ENCODE results near the gene EIF4A2. TPM values are rescaled to one million over a fixed set of nuclear protein-coding genes. Genes with fewer than 3 reads are reported as not detected.

Gene EIF4A2
- total RNA-seq, 2 experiments from 2014 or later: 477 to 501 TPM

DNA sequence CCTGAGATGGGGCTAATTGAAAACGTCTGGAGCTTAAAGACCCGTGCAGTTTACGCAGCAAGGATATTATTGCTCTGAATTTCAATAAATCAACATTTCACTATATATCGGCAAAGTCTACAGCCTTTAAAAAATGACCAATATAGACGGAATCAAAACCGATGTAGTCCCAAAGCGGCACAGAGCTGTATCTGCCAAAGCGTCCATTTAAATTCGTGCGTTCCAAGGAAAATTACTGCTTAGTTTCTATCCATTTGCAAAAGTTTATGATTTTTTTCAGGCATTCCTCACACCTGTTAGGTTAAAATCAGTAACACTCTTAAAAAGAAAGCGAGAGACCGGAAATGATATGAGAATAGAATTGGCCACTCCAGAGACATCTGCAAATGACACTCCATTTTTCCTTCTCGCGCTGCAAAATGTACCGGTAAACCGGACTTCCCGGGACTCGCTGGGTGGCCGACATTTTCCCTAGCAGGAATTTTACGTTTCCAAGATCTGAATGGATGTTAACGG is 777 bp upstream of the EIF4A2 start:
- ChIA-PET POLR2A (interaction anchor here (0.7 to 4.6 kb wide), 10 partner anchors 10 to 846 kb away, joined by 3 to 75 read pairs (median 14); partner anchors contain the start of genes DNAJB11, RFC4 and TRA2B), CTCF (interaction anchor here (0.8 to 2.2 kb wide), 4 partner anchors 10 to 215 kb away, joined by 3 to 8 read pairs (median 4); partner anchors contain the start of gene TBCCD1)

DNA sequence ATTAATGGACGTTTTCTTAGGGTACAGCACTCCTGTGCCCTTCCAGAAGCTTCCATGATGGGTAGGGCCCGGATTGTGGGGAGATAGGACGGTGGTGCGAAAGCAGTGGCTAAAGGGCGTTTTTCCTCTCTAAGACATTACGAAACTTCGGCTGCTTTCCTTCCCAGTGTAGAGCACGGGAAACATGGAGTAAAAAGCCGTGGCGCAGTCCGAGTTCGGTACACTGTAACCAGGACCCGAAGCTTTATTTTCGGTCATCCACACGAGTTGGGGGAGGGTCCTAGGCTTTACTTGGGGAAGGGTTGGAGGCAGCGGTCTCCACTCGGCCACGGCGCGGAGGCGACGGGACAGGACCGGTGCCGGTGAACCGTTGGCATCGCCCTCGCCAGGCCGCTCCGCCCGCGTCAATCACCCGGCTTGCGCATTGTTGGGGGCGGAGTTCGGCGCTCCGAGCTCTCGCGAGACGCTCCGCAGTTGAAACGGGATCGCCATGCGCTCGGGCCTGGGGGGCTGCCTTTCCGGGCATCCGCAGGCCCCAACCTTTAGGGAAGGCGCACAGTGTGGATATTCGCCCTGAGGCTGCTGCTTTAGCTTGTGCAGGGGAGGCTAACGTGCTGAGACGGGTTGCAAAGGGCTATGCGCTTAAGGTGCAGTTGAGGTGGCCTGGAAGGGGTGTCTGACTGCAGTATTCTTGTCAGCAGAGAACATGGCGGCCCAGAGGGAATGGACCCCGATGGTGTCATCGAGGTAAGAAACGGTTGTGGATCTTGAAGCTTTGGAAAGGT is 546 bp downstream of the EIF4A2 start:
- POLR2A ChIA-PET: interaction anchor here (0.6 to 4.6 kb wide), 15 partner anchors 9 to 958 kb away, joined by 3 to 75 read pairs (median 5); partner anchors contain the start of genes DNAJB11, RFC4 and TRA2B
- CTCF ChIA-PET: interaction anchor here (0.8 to 2.2 kb wide), 6 partner anchors 9 to 848 kb away, joined by 3 to 8 read pairs (median 4); partner anchors contain the start of gene TBCCD1

DNA sequence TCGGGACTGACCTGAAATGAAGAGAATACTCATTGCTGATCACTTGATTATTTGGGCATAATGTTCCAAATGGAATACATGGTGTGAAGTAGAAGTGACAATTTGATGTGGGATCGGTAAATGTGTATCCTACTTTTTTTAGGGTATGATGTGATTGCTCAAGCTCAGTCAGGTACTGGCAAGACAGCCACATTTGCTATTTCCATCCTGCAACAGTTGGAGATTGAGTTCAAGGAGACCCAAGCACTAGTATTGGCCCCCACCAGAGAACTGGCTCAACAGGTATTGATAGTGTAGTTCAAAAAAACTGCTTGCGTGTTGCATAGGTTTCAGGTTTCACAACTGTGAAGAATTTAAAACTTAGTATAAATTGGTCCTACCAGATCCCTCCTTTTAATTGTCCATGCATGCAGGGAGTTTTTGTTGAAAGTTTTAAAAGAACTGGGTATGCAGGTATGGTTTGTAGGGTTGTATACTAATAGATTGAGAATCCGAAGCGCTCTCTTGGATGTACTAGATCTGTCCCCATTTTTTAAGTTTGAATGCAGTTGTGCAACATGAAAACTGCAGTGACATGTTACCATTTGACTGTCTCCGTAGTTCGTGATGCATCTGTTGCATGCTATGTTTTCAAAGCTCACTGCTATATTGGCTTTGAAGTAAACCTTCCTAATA is 1.6 kb downstream of the EIF4A2 start:
- POLR2A ChIA-PET: interaction anchor here (0.9 to 4.6 kb wide), 9 partner anchors 8 to 851 kb away, joined by 3 to 75 read pairs (median 12); partner anchors contain the start of genes DNAJB11, RFC4 and TRA2B
- CTCF ChIA-PET: interaction anchor here (0.9 to 2.2 kb wide), 4 partner anchors 13 to 170 kb away, joined by 3 to 8 read pairs (median 4); no protein-coding TSS in a partner anchor

- ChIA-PET CTCF (interaction anchor here (0.9 to 1.2 kb wide), 2 partner anchors 36 to 171 kb away, joined by 3 to 4 read pairs; no protein-coding TSS in a partner anchor), POLR2A (interaction anchor here (0.5 to 4.6 kb wide), 5 partner anchors 14 to 849 kb away, joined by 3 to 75 read pairs (median 4); partner anchors contain the start of genes DNAJB11 and TRA2B)
Measured at GRCh38 chr3:186785495-186786018, 2.2 kb downstream of the EIF4A2 start.

- CTCF ChIA-PET: no interaction called here
Measured at GRCh38 chr3:186786922-186787321, 3.5 kb downstream of the EIF4A2 start.

DNA sequence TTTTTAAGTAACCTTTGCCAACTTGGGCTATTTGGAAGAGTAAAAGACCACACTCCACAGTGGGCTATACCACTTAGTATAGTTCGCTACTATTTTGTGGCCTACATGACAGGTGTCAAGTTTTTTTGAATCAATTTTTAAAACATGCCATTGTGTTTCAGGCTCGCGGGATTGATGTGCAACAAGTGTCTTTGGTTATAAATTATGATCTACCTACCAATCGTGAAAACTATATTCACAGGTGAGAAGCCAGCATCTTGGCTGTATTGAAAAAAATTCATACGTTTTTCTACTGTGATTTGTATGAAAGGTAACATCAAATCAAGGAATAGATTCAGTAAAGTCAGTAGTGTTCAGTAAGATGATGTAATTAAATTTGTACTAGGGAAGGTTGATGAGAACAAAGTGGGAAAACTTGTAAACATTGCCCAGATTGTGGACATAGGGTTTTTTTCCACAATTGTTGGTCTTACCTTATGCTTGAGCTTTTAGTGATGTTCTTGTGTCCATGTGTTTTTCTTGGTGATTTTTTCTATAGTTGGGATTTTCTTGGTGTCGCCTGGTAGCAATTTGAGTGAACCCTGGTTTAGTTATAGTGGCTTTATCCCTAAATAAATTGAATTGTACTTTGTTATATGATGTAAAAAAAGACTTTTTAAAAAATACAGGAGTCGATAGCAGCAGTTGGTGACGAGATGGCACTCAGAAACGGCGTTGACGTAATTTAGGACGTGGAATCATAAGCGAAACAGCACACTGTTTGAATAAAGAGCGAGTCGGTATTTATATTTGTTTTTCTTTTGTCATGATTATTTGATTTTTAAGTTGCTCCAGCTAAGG is 4.5 kb downstream of the EIF4A2 start:
- ChIA-PET POLR2A (interaction anchor here (1.4 to 1.9 kb wide), 4 partner anchors 10 to 855 kb away, joined by 4 to 5 read pairs (median 4); partner anchors contain the start of gene DNAJB11), CTCF (interaction anchor here (1.1 kb wide), 1 partner anchor 17 kb away, joined by 3 read pairs; no protein-coding TSS in a partner anchor)

More at GRCh38 chr3:186786922-186787321, 3.5 kb downstream of the EIF4A2 start:
- POLR2A ChIA-PET: interaction anchor here (1.9 kb wide), 1 partner anchor 14 kb away, joined by 5 read pairs; no protein-coding TSS in a partner anchor

GRCh38 chr3:186788482-186789370 is 5.3 kb downstream of the EIF4A2 start:
- CTCF ChIA-PET: interaction anchor here (1.1 kb wide), 1 partner anchor 16 kb away, joined by 3 read pairs; no protein-coding TSS in a partner anchor
- POLR2A ChIA-PET: interaction anchor here (1.4 to 1.9 kb wide), 5 partner anchors 10 to 856 kb away, joined by 3 to 5 read pairs (median 4); partner anchors contain the start of genes DNAJB11 and TBCCD1

GRCh38 chr3:186789554-186790260 is 6.3 kb downstream of the EIF4A2 start:
- ChIA-PET CTCF (no interaction called here), POLR2A (interaction anchor here (0.7 to 1.9 kb wide), 7 partner anchors 9 to 222 kb away, joined by 3 to 7 read pairs (median 4); partner anchors contain the start of genes RFC4 and TBCCD1)

DNA sequence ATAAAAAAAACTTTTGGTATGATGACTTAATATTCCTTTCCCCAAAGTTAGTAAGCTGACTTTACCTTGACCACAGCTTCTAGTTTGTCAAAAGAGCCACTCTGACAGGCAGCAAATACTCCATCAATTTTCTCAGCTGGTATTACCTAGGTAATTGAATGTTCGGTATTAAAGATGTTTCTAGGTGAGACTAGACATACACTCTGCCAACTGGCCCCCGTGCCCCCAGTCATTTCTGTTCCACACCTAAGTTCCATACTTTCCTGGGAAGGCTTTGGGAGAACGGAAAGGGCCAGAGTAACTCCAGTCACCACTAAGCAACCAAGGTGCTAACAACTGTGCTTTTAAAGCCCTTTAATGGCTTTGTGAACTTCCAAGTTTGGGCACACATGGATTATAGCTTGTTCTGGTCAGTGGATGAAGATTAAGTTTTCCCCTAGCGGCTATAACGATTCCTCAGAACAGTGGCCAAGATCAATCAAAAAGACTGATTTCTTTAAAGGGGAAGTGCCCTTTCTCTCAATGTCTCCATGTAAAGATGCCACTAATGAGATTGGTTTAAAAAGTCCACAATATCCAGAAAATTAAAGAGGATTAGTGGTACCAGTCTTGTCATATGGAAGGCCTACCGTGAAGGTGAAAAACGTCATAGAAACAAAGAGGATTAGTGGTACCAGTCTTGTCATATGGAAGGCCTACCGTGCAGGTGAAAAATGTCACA is 7.0 kb downstream of the EIF4A2 start:
- ChIA-PET POLR2A (interaction anchor here (0.7 to 1.5 kb wide), 6 partner anchors 10 to 223 kb away, joined by 3 to 7 read pairs (median 4); partner anchors contain the start of genes RFC4 and TBCCD1), CTCF (no interaction called here)

DNA sequence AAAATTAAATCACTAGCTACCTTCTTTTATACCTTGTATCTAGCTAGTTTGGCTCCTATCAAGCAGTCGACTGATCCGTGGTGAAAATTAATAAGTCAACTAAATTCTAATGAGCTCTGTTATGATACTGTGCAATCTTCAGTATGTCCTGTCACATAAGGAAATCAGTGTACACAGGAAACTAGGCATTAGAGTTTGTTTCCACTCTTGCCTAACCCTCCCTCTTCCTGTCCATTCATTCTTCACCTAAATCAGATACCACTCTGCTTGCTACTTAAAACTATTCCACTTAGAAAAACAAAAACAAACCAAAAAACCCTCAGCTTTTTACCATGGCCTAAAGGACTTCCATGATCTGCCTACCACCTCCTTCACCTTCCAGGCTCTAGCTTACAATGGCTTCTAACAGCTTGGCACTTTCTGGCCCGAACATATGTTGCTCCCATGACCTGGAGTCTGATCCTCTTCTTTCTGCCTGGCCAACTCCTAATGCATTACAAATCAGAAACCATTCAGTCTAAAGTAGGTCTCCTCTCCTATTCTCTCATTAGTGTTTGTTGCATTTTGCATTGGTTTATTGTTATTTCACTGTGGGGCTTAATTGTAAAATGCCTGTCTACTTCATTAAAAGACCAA is 15.0 kb downstream of the EIF4A2 start:
- ChIA-PET CTCF (interaction anchor here (1.7 kb wide), 1 partner anchor 23 kb away, joined by 5 read pairs; no protein-coding TSS in a partner anchor), POLR2A (interaction anchor here (1.2 kb wide), 2 partner anchors 10 to 15 kb away, joined by 5 read pairs; partner anchors contain the start of gene EIF4A2)

DNA sequence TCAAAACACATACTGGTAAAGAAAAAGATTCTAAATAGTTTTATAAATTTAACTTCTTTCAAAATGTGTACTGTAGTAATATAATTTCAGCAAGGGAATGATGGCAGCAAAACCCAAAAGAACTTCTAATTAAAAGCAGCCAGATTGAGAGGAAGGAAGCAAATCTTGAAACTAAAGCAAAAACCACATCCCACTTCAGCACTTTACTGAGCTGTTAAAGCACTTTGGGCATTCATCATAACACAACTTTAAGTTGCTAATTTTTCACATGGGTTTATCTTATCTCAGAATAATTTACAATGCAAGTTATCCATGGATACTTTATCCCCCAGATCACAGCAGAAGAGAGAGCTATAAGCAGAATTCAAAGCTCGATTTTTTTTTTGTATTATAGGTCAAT is 16.9 kb downstream of the EIF4A2 start:
- CTCF ChIA-PET: no interaction called here
- POLR2A ChIA-PET: interaction anchor here (0.8 kb wide), 1 partner anchor 10 kb away, joined by 3 read pairs; no protein-coding TSS in a partner anchor

- ChIA-PET POLR2A (interaction anchor here (0.5 to 1.0 kb wide), 2 partner anchors 10 to 12 kb away, joined by 4 to 5 read pairs; no protein-coding TSS in a partner anchor), CTCF (no interaction called here)
Measured at GRCh38 chr3:186802701-186803100, 19.3 kb downstream of the EIF4A2 start.

GRCh38 chr3:186803447-186803846 is 20.1 kb downstream of the EIF4A2 start:
- POLR2A ChIA-PET: interaction anchor here (0.5 to 1.0 kb wide), 2 partner anchors 10 to 12 kb away, joined by 4 to 5 read pairs; no protein-coding TSS in a partner anchor
- CTCF ChIA-PET: interaction anchor here (0.6 kb wide), 1 partner anchor 197 kb away, joined by 3 read pairs; no protein-coding TSS in a partner anchor
